Psoas muscle (tissue), 8 donors: ENCODE results near the gene ADAP1. TPM values are rescaled to one million over a fixed set of nuclear protein-coding genes. Genes with fewer than 3 reads are reported as not detected.

Experiments
- ATAC-seq, 4 donors: fragments of 200-7000 bp; cut with Tn5 transposase; one replicate each; pipeline ENCODE4 v1.9.1; 2020; ENCODE audit warnings: moderate library complexity in 3 of 4, mild to moderate bottlenecking in 2 of 4
- DNase-seq, 2 donors: peaks; one replicate each; pipeline ENCODE4 v3.0.0-alpha.2; 2020
- H3K27ac ChIP-seq: fragments of 200-600 bp; one replicate; pipeline ENCODE4 v1.8.0; 2022
- H3K27me3 ChIP-seq, 3 donors: fragments of 200-600 bp in 1 of 3; one replicate each; pipeline versions ENCODE4 v1.6.1 to v1.8.0; 2013 to 2022; ENCODE audit warnings: low read length in 2 of 3, mild to moderate bottlenecking in 2 of 3, moderate library complexity in 1 of 3; ENCODE audit not compliant: insufficient read depth in 3 of 3
- H3K36me3 ChIP-seq, 2 donors: fragments of 200-600 bp in 1 of 2; one replicate each; pipeline versions ENCODE4 v1.6.1 to v1.8.0; 2013 to 2022; ENCODE audit warnings: low read depth in 1 of 2, mild to moderate bottlenecking in 1 of 2, moderate library complexity in 1 of 2; ENCODE audit not compliant: insufficient read depth in 1 of 2
- H3K4me1 ChIP-seq: fragments of 200-600 bp; one replicate; pipeline ENCODE4 v1.8.0; 2022
- H3K4me3 ChIP-seq: fragments of 200-600 bp; one replicate; pipeline ENCODE4 v1.8.0; 2022; ENCODE audit warnings: mild to moderate bottlenecking
- H3K9me3 ChIP-seq: fragments of 200-600 bp; one replicate; pipeline ENCODE4 v1.8.0; 2022
- CTCF ChIP-seq: fragments of 200-600 bp; IDR thresholded peaks from one replicate; pipeline ENCODE4 v1.8.0; 2022; ENCODE audit warnings: antibody characterized with exemption
- WGBS, 3 donors: extraction: QIAGEN DNeasy Blood & Tissue Kit; methylation state at CpG; one replicate each; pipeline versions ENCODE4 v1.1.6 to v1.1.7; 2013; 5-methylcytosine and 5-hydroxymethylcytosine counted together
- intact Hi-C, 2 donors: fragments of 100-400 bp; cut with DNase I; formaldehyde crosslinking; loops; one replicate each; pipeline versions ENCODE4 v1.11.0 to v1.14.2; 2022
- polyA plus RNA-seq, 3 donors: library from polyadenylated mRNA; stranded (reverse); fragments of 200-250 nt; gene quantifications; one replicate each; pipeline ENCODE4 v1.2.3, GENCODE V29; 2013
- total RNA-seq, 4 donors: library from RNA; stranded (reverse); fragmentation: NEBNext Ultra II Directional in 2 of 4; extraction: Animal tissue kit (Norgen Biotek cat#: 25700) in 2 of 4; gene quantifications; one replicate each; pipeline versions ENCODE4 v1.2.1 to v1.2.4, GENCODE V29; 2021 to 2023
- donor health status: healthy with polysubstance abuse.
- donor health status: DM: no; HTN: no; CAD: no; lungs with moderate emphysema.
- donor health status: Bipolar disorder and iron deficiency.
- donor health status: healthy.
- donor health status: DM: yes; HTN: yes; CAD: no.
- donor health status: DM: no; HTN: no; CAD: no.
- donor health status: DM: no; HTN: no; CAD: no.
- donor health status: DM: yes; HTN: yes; CAD: no.

The ADAP1 gene
- total and polyA plus RNA-seq, 7 donors: 0.18 to 1.4 (median 0.88) TPM

GRCh38 chr7:898855-899681 lies 55.4 kb downstream of the ADAP1 start:
- peaks cover 0 to 14% (median 4%) of the 10 kb centered on the region in 3 donors for H3K27me3 ChIP-seq
- no peak overlapping the region for H3K4me3 ChIP-seq
- no peaks in the 10 kb centered on the region for H3K9me3 ChIP-seq
- intact Hi-C loops: no loop called here
- WGBS, 3 donors: 77 to 80% (median 77%) methylated on average over 49 to 54 of the region's 54 CpGs
- no peak overlapping the region for H3K27ac ChIP-seq
- DNase-seq: peak in 1 of 2 donors; percentile 58
- ATAC-seq: peak in 2 of 4 donors; percentile 7 to 24
- TF ChIP-seq CTCF: no peak
- H3K4me1 ChIP-seq: no peaks in the 10 kb centered on the region
- peaks cover 0 to 33% of the 10 kb centered on the region in 2 donors for H3K36me3 ChIP-seq

- Histone ChIP-seq H3K9me3 (no peaks in the 10 kb centered on the region), H3K27ac (no peak overlapping the region), H3K27me3 (peaks cover 0 to 8% (median 0%) of the 10 kb centered on the region in 3 donors), H3K4me3 (no peak overlapping the region), H3K4me1 (no peaks in the 10 kb centered on the region), H3K36me3 (peaks cover 0 to 39% of the 10 kb centered on the region in 2 donors)
- peak in 1 of 2 donors; percentile 56 for DNase-seq
- 65 to 92% (median 72%) methylated on average over 13 to 18 of the region's 18 CpGs for WGBS, 3 donors
- intact Hi-C loops: no loop called here
- ATAC-seq: no peak
- no peak for TF ChIP-seq CTCF
These were observed 56.0 kb downstream of the ADAP1 start for GRCh38 chr7:898460-898854.

- no peak overlapping the region for H3K27ac ChIP-seq
- DNase-seq: peak in 1 of 2 donors; percentile 63
- H3K4me1 ChIP-seq: no peaks in the 10 kb centered on the region
- peaks cover 0 to 2% (median 0%) of the 10 kb centered on the region in 3 donors for H3K27me3 ChIP-seq
- intact Hi-C loops: no loop called here
- no peak for TF ChIP-seq CTCF
- 61 to 62% (median 61%) methylated on average over 22 to 27 of the region's 27 CpGs for WGBS, 3 donors
- no peaks in the 10 kb centered on the region for H3K9me3 ChIP-seq
- ATAC-seq: peak in 2 of 4 donors; percentile 3 to 23
- H3K4me3 ChIP-seq: no peak overlapping the region
- peaks cover 0 to 39% of the 10 kb centered on the region in 2 donors for H3K36me3 ChIP-seq
These were observed 56.6 kb downstream of the ADAP1 start for GRCh38 chr7:897771-898376.

- DNase-seq: peak in 1 of 2 donors; percentile 51
- WGBS, 3 donors: 84 to 88% (median 87%) methylated on average over 14 of the region's 14 CpGs
- no peak for TF ChIP-seq CTCF
- intact Hi-C loops: no loop called here
- Histone ChIP-seq H3K36me3 (peaks cover 0 to 44% of the 10 kb centered on the region in 2 donors), H3K4me1 (no peaks in the 10 kb centered on the region), H3K9me3 (no peaks in the 10 kb centered on the region), H3K27ac (no peak overlapping the region), H3K4me3 (no peak overlapping the region), H3K27me3 (no peaks in the 10 kb centered on the region)
- no peak for ATAC-seq
These were observed 57.4 kb downstream of the ADAP1 start for GRCh38 chr7:897086-897485.
